ENCODE measurements around the gene NOTUM.

The NOTUM gene

DNA sequence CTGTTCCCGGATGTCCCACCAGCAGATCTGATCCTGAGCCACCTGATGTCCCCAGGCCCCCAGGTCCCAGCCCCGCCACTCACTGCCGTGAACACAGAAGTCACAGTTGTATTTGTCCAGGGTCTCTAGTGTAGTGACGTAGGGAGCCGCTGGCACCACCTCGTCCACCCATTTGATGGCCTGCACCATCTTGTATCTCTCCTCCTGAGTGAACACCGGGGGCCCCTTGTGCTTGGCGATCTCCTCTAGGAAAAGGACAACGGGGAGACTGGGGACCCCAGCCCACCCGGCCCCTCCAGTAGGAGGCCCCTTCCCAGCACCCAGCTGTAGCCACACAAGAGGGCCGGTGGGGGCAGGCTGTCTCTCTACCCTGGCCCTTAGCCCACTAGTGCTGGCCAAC, 52.2 kb downstream of the NOTUM start:
- no peak for DNase-seq

DNA sequence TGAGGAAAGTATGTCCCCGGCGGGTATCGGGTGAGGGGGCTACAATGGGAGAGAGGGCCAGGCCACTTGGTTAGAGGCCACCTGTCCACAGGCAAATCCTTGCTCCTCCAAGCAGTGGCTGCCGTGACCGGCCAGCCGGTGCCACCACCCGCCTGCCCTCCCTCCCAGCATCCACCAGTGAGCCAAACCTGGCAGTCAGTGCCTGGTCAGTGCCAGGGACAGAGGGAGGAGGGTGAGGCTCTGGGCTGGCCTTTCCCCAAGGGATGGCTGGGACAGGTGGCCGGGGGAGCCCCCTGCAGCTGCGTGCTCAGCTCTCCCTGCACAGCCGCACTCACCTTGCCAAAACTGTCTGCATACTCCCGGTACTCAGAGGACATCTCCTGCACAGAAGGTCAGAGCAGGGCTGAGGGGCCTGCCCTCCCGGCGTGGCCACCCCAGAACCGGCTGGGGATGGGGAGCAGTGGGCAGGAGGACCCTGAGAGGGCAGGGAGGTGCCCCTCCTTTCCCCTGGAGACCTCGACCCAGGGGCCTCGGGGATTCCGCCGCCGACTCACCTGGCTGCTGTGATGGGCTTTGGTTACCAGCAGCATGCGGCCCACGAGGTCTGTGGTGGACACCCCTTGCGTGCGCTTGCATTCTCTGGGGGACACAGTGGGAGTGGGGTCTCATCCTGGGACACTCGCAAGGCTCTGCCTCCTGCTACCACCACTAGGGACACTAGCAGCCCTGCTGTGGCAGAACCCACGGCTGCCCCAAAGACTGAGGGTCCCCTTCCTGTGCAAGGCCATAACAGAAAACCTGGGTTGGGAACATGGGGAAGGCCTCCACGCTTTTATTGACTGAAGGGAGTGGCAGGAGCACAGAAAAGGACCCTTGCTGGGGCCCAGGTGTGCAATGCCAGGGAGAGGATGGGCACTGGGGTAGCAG, 53.5 kb downstream of the NOTUM start:
- DNase-seq = no peak

DNA sequence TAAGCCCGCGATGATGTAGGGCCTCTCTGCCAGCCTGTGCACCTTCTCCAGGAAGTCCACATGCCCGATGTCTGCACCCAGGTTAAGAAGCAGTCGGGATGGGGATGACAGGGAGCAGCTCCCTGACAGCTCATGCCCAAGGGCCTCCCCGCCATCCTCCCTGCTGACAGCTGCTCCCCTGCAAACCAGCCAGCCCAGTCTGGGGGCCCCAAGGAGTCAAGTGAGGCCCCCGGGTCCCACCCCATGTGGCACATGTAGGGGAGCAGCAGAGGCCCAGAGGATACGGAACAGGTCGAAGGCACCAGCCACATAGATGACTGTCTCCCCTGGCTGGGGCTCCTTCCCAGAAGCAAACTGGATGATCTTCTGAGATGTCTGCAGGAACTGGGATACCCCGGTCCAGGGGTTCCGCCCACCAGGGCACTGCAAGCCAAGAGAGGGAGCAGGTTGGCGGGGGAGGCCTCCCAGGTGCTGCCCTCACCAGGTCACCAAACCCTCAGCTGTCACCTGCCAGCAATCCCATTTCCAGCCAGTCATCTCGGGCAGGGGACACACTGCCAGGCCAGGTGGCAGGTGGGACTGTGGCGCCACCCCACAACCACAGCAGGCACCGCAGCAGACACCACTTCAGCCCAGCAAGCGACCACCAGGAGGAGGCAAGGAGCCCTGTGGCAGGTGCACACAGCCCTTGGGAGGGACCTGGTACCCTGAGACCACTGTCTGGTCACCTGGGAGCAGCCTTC, 54.3 kb downstream of the NOTUM start:
- DNase-seq = no peak

DNA sequence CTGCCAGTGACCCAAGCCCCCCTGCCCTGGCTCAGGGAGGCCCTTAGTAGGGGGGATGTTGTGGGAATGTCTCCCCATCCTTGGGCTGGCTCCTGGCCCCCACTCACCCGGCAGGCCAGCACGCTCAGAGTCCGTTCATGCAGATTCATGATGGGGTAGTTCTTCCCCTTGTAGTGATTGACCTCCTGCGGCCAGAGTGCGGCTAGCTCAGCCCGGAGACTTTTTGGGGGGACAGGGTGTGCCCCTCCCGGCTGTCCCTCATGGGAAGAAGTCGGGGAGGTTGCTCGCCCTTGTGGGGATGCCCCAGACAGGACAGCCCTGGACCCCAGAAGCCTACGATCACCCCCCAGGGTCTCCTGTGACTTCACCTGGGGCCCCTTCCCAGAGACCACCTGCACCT, 55.0 kb downstream of the NOTUM start:
- DNase-seq = no peak

DNA sequence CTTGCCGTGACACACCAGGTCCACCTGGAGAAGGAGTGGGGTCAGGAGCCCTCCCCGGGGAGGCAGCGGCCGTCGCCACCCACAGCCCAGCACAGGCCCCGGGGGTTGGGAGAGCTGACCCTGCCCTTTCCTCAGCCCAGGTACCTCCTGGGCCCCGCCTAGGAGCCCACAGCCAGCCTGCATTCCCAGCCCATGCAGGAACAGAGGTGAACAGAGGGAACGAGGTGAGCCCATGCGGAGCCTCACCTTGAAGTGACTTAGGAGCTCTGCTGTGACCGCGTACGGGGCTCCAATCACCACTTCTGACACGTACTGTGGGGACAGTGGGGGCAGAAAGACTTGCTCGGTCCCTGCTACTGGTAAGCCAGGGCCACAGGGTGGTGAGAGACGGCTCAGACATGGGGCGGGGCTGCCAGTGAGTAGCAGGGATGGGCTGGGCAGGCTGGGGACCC, 55.5 kb downstream of the NOTUM start:
- no peak for DNase-seq

DNA sequence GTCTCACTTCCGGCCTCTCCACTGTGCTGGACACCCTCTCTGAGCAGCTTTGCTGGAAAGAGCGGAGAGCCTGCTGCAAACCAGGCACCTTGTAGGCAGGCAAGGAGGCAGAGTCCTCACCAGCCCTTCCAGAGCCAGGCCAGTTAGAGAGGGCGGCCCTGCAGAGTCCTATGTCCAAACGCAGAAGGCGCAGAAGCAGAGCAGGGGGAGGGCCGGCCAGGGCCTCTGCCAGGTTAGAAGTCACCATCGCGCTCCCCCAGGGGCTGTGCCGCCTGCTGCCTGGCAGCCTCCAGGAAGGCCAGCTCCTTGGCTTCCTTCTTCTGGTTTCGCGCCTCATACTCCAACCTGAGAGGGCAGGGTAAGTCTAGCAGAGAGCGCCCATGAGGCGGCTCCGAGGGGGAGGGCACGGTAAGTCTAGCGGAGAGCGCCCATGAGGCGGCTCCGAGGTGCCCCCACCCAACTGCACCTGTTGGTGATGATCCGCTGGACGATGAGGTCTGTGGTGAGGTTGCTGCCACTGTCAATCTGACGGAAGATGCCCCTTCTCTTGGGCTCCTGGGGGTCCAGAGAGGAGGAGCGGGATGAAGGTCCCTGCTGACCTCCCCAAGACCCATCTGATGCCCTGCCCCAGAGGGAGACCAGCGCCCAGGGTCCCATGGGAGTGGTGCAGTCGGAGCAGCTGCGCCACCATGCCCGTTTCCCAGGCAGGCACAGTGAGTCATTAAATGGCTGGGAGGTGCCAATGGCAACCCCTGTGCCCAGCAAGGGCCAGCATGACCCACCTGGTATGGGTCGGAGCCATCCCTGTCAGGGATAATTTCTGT, 56.2 kb downstream of the NOTUM start:
- DNase-seq = no peak

DNA sequence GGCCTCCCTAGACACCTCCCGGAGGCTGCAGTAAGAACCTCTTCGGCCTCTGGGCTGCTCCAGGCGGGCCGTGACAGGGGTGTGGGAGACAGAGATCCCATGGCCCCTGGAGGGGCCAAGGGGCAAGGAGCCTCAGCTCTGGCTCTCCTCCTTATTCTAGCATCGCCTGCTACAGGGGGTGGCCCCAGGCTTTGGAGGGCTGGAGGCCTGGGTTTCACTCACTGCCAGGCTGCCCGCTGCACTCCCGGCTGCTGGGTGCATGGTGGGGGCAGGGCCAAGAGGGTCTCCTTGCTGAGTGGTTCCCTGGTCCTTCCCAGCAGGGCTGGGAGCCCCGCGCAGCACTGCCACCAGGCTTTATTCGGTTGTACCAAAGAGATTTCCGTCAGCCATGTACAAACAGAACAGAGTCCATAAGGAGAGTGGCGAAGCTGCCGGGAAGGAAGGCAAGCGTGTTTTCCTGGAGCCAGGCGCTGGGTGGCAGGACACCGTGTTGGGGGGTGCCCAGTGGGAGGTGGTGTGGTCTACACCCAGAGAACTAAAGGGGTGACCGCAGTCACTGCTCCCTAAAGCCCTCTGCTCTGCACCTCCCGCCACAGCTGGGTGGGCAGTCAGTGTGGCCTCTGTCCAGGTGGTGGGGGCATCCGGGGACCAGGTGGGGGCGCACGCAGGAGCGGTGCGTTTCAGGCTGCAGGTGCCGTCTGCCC, 56.9 kb downstream of the NOTUM start:
- no peak for DNase-seq

DNA sequence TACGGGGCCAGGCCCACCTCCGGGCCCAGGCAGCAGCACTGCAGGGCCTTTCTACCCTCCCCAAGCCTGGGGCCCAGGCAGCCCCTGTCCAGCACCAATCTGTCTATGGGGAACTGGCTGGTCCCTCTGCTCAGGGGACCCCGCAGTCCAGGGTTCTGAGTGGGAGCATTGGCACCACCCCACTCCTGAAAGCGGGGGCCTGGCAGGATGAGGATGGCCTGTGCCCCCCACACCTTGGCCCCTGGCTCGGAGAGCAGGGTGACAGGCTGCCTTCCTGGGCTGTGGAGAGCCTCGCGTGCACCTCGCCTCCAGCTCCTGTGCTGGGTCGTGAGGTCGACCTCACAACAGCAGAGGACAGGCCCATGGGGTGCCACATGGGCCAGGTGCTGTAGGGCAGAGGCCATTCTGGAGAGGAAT, 57.6 kb downstream of the NOTUM start:
- DNase-seq = no peak

DNA sequence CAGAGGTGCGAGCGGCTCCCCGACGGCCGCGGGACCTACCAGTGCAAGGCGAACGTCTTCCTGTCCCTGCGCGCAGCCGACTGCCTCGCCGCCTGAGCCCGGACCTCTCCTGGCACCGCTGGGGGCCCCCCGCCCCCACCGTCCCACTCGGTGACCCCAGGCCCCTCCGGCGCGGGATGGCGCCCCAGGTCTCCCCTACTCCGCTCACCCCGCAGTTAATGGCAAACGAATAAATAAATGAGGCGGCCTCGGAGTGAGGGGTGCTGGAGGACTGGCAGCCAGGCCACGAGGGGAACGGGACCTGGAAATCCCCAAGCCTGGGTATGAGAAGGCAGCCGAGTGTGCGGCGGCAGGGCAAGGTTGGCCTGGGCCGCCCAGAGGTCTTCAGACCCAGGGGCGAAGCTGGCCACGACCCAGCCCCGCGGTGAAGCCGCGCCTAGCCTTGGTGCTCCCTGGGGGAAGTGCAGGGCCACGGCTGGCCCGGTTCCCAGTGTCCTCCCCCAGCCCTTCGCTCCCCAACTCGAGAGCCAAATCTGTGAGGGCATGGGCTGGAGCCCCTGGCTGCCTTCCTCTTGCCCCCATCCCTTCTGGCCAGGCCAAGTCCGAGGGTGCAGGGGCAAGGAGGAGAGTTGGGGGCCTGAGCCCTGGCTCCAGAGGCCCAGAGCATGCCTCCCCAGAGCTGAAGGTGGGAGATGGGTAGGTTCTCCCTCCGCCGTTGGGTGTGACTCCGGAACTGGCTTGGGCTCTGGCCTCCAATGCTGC, 58.2 kb downstream of the NOTUM start:
- no peak for DNase-seq
